Measurements from ENCODE around the gene IGF2BP3.

IGF2BP3 gene

GRCh38 chr7:23490357-23491135, 20.3 kb upstream of the IGF2BP3 start (continued):
- no peak for TF ChIP-seq ZFP41 (tag by site-specific recombination; IDR thresholded peaks at IDR 0.05; ENCODE audit: borderline replicate concordance)
- TF ChIP-seq YY1 (tag by site-specific recombination; IDR thresholded peaks at IDR 0.05): peak; percentile 47; the same call in 1 of the 2 replicates
- TF ChIP-seq, protein P1, sequence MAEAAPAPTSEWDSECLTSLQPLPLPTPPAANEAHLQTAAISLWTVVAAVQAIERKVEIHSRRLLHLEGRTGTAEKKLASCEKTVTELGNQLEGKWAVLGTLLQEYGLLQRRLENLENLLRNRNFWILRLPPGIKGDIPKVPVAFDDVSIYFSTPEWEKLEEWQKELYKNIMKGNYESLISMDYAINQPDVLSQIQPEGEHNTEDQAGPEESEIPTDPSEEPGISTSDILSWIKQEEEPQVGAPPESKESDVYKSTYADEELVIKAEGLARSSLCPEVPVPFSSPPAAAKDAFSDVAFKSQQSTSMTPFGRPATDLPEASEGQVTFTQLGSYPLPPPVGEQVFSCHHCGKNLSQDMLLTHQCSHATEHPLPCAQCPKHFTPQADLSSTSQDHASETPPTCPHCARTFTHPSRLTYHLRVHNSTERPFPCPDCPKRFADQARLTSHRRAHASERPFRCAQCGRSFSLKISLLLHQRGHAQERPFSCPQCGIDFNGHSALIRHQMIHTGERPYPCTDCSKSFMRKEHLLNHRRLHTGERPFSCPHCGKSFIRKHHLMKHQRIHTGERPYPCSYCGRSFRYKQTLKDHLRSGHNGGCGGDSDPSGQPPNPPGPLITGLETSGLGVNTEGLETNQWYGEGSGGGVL (tag by site-specific recombination; IDR thresholded peaks at IDR 0.05): no peak
- TF ChIP-seq, protein P2, sequence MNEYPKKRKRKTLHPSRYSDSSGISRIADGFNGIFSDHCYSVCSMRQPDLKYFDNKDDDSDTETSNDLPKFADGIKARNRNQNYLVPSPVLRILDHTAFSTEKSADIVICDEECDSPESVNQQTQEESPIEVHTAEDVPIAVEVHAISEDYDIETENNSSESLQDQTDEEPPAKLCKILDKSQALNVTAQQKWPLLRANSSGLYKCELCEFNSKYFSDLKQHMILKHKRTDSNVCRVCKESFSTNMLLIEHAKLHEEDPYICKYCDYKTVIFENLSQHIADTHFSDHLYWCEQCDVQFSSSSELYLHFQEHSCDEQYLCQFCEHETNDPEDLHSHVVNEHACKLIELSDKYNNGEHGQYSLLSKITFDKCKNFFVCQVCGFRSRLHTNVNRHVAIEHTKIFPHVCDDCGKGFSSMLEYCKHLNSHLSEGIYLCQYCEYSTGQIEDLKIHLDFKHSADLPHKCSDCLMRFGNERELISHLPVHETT (tag by site-specific recombination; IDR thresholded peaks at IDR 0.05): no peak
- TF ChIP-seq, protein P3, sequence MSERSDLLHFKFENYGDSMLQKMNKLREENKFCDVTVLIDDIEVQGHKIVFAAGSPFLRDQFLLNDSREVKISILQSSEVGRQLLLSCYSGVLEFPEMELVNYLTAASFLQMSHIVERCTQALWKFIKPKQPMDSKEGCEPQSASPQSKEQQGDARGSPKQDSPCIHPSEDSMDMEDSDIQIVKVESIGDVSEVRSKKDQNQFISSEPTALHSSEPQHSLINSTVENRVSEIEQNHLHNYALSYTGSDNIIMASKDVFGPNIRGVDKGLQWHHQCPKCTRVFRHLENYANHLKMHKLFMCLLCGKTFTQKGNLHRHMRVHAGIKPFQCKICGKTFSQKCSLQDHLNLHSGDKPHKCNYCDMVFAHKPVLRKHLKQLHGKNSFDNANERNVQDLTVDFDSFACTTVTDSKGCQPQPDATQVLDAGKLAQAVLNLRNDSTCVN (tag by site-specific recombination; optimal IDR thresholded peaks at IDR 0.05): peak; percentile 40
- TF ChIP-seq ZNF121 (tag by site-specific recombination; IDR thresholded peaks at IDR 0.05): no peak
- TF ChIP-seq, protein P4, sequence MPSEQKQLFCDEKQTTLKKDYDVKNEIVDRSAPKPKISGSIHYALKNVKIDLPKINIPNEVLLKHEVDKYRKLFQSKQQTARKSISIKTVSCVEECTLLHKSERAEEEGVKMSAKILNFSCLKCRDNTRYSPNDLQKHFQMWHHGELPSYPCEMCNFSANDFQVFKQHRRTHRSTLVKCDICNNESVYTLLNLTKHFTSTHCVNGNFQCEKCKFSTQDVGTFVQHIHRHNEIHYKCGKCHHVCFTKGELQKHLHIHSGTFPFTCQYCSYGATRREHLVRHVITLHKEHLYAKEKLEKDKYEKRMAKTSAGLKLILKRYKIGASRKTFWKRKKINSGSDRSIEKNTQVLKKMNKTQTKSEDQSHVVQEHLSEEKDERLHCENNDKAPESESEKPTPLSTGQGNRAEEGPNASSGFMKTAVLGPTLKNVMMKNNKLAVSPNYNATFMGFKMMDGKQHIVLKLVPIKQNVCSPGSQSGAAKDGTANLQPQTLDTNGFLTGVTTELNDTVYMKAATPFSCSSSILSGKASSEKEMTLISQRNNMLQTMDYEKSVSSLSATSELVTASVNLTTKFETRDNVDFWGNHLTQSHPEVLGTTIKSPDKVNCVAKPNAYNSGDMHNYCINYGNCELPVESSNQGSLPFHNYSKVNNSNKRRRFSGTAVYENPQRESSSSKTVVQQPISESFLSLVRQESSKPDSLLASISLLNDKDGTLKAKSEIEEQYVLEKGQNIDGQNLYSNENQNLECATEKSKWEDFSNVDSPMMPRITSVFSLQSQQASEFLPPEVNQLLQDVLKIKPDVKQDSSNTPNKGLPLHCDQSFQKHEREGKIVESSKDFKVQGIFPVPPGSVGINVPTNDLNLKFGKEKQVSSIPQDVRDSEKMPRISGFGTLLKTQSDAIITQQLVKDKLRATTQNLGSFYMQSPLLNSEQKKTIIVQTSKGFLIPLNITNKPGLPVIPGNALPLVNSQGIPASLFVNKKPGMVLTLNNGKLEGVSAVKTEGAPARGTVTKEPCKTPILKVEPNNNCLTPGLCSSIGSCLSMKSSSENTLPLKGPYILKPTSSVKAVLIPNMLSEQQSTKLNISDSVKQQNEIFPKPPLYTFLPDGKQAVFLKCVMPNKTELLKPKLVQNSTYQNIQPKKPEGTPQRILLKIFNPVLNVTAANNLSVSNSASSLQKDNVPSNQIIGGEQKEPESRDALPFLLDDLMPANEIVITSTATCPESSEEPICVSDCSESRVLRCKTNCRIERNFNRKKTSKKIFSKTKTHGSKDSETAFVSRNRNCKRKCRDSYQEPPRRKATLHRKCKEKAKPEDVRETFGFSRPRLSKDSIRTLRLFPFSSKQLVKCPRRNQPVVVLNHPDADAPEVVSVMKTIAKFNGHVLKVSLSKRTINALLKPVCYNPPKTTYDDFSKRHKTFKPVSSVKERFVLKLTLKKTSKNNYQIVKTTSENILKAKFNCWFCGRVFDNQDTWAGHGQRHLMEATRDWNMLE (tag by site-specific recombination; conservative IDR thresholded peaks at IDR 0.05; ENCODE audit: low read depth): peak; percentile 70; the same call in 1 of the 2 replicates
- TF ChIP-seq ZBTB48 (tag by site-specific recombination; IDR thresholded peaks at IDR 0.05): peak; percentile 18; the same call in 1 of the 2 replicates
- TF ChIP-seq ZNF837 (tag by site-specific recombination; IDR thresholded peaks at IDR 0.05): no peak
- TF ChIP-seq, protein P5, sequence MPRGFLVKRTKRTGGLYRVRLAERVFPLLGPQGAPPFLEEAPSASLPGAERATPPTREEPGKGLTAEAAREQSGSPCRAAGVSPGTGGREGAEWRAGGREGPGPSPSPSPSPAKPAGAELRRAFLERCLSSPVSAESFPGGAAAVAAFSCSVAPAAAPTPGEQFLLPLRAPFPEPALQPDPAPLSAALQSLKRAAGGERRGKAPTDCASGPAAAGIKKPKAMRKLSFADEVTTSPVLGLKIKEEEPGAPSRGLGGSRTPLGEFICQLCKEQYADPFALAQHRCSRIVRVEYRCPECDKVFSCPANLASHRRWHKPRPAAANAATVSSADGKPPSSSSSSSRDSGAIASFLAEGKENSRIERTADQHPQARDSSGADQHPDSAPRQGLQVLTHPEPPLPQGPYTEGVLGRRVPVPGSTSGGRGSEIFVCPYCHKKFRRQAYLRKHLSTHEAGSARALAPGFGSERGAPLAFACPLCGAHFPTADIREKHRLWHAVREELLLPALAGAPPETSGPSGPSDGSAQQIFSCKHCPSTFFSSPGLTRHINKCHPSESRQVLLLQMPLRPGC (tag by site-specific recombination; IDR thresholded peaks at IDR 0.05): no peak
- TF ChIP-seq ZBTB11 (tag by site-specific recombination; conservative IDR thresholded peaks at IDR 0.05; ENCODE audit: low read depth): peak; percentile 73
- TF ChIP-seq GFI1B (tag by site-specific recombination; IDR thresholded peaks at IDR 0.05): no peak
- TF ChIP-seq ZNF548 (tag by site-specific recombination; IDR thresholded peaks at IDR 0.05): no peak
- TF ChIP-seq, protein P6, sequence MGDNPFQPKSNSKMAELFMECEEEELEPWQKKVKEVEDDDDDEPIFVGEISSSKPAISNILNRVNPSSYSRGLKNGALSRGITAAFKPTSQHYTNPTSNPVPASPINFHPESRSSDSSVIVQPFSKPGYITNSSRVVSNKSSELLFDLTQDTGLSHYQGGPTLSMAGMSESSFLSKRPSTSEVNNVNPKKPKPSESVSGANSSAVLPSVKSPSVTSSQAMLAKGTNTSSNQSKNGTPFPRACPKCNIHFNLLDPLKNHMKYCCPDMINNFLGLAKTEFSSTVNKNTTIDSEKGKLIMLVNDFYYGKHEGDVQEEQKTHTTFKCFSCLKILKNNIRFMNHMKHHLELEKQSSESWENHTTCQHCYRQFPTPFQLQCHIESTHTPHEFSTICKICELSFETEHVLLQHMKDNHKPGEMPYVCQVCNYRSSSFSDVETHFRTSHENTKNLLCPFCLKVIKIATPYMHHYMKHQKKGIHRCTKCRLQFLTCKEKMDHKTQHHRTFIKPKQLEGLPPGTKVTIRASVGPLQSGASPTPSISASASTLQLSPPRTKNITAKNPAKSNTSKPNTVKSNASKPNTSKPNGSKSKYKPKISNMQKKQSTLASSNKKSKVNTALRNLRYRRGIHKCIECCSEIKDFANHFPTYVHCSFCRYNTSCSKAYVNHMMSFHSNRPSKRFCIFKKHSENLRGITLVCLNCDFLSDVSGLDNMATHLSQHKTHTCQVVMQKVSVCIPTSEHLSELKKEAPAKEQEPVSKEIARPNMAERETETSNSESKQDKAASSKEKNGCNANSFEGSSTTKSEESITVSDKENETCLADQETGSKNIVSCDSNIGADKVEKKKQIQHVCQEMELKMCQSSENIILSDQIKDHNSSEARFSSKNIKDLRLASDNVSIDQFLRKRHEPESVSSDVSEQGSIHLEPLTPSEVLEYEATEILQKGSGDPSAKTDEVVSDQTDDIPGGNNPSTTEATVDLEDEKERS (tag by site-specific recombination; IDR thresholded peaks at IDR 0.05): no peak
- no peak for TF ChIP-seq ZNF514 (tag by site-specific recombination; IDR thresholded peaks at IDR 0.05)
- no peak for TF ChIP-seq ZFP3 (tag by site-specific recombination; IDR thresholded peaks at IDR 0.05; ENCODE audit: low read depth)
- TF ChIP-seq, protein P7, sequence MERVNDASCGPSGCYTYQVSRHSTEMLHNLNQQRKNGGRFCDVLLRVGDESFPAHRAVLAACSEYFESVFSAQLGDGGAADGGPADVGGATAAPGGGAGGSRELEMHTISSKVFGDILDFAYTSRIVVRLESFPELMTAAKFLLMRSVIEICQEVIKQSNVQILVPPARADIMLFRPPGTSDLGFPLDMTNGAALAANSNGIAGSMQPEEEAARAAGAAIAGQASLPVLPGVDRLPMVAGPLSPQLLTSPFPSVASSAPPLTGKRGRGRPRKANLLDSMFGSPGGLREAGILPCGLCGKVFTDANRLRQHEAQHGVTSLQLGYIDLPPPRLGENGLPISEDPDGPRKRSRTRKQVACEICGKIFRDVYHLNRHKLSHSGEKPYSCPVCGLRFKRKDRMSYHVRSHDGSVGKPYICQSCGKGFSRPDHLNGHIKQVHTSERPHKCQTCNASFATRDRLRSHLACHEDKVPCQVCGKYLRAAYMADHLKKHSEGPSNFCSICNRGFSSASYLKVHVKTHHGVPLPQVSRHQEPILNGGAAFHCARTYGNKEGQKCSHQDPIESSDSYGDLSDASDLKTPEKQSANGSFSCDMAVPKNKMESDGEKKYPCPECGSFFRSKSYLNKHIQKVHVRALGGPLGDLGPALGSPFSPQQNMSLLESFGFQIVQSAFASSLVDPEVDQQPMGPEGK (tag by site-specific recombination; IDR thresholded peaks at IDR 0.05): no peak

Measured in HEK293 (cell line).